ENCODE measurements around the gene CD160. TPM values are rescaled to one million over a fixed set of nuclear protein-coding genes. Genes with fewer than 3 reads are reported as not detected.

Gene CD160
- total RNA-seq, 6 experiments from 2014 or later: not detected

- peaks cover 8% of the 10 kb centered on the region for H3K9me3 Mint-ChIP-seq
- H3K36me3 Mint-ChIP-seq (ENCODE audit: low read depth): peaks cover 72% of the 10 kb centered on the region
- peak; percentile 90 for DNase-seq
- peak overlapping the region; percentile 71 for H3K27ac Mint-ChIP-seq
- no peak for TF ChIP-seq CTCF (IDR thresholded peaks at IDR 0.05)
- peak overlapping the region; percentile 21 for H3K4me3 Mint-ChIP-seq
- peaks cover 69% of the 10 kb centered on the region for H3K4me1 Mint-ChIP-seq (ENCODE audit: low read depth)
- peaks cover 4% of the 10 kb centered on the region; the same call in 1 of the 2 replicates for H3K27me3 Mint-ChIP-seq (ENCODE audit: insufficient read depth)
These were observed 21.0 kb downstream of the CD160 start for GRCh38 chr1:145740269-145740668.

GRCh38 chr1:145747398-145748247 lies 28.3 kb downstream of the CD160 start:
- Mint-ChIP-seq H3K27ac (no peak overlapping the region), H3K36me3 (ENCODE audit: low read depth) (peaks cover 56% of the 10 kb centered on the region), H3K4me1 (ENCODE audit: low read depth) (peaks cover 41% of the 10 kb centered on the region), H3K27me3 (ENCODE audit: insufficient read depth) (0 out of 2 replicates have a peak, but pooled peaks cover 4% of the 10 kb centered on the region), H3K4me3 (no peak overlapping the region), H3K9me3 (no peaks in the 10 kb centered on the region)
- TF ChIP-seq CTCF (IDR thresholded peaks at IDR 0.05): no peak
- DNase-seq: no peak

- TF ChIP-seq CTCF (IDR thresholded peaks at IDR 0.05): no peak
- Mint-ChIP-seq H3K36me3 (ENCODE audit: low read depth) (peaks cover 40% of the 10 kb centered on the region), H3K9me3 (no peaks in the 10 kb centered on the region), H3K4me3 (peak overlapping the region; percentile 74; the same call in 1 of the 2 replicates), H3K27ac (peak overlapping the region; percentile 92), H3K27me3 (ENCODE audit: insufficient read depth) (no peaks in the 10 kb centered on the region), H3K4me1 (ENCODE audit: low read depth) (peaks cover 53% of the 10 kb centered on the region)
- no peak for DNase-seq
These were observed 31.1 kb downstream of the CD160 start for GRCh38 chr1:145750426-145750825.

- Mint-ChIP-seq H3K36me3 (ENCODE audit: low read depth) (peaks cover 46% of the 10 kb centered on the region), H3K4me3 (peak overlapping the region; percentile 74), H3K4me1 (ENCODE audit: low read depth) (peaks cover 53% of the 10 kb centered on the region), H3K27me3 (ENCODE audit: insufficient read depth) (no peaks in the 10 kb centered on the region), H3K9me3 (no peaks in the 10 kb centered on the region), H3K27ac (peak overlapping the region; percentile 92)
- DNase-seq: peak; percentile 98
- no peak; the same call in 1 of the 2 replicates for TF ChIP-seq CTCF (IDR thresholded peaks at IDR 0.05)
These were observed 32.3 kb downstream of the CD160 start for GRCh38 chr1:145751491-145752037.

GRCh38 chr1:145757420-145757819 lies 38.1 kb downstream of the CD160 start:
- H3K9me3 Mint-ChIP-seq: peaks cover 6% of the 10 kb centered on the region; the same call in 1 of the 2 replicates
- DNase-seq: no peak
- H3K4me1 Mint-ChIP-seq (ENCODE audit: low read depth): peaks cover 49% of the 10 kb centered on the region
- no peaks in the 10 kb centered on the region; the same call in 1 of the 2 replicates for H3K27me3 Mint-ChIP-seq (ENCODE audit: insufficient read depth)
- H3K4me3 Mint-ChIP-seq: no peak overlapping the region
- peaks cover 64% of the 10 kb centered on the region for H3K36me3 Mint-ChIP-seq (ENCODE audit: low read depth)
- TF ChIP-seq CTCF (IDR thresholded peaks at IDR 0.05): no peak
- H3K27ac Mint-ChIP-seq: peak overlapping the region; percentile 19
